ENCODE results near the gene C2orf15. TPM values are rescaled to one million over a fixed set of nuclear protein-coding genes. Genes with fewer than 3 reads are reported as not detected.
"Not testable (repeated sequence)": the region's sequence is repeated elsewhere in the genome, so short reads cannot be mapped to it uniquely, and the experiment has no call there.

C2orf15 gene
- total and polyA plus RNA-seq, 2 of the 4 experiments (the other 2 are of a cell fraction) = under 0.01 TPM; not detected in 1

DNA sequence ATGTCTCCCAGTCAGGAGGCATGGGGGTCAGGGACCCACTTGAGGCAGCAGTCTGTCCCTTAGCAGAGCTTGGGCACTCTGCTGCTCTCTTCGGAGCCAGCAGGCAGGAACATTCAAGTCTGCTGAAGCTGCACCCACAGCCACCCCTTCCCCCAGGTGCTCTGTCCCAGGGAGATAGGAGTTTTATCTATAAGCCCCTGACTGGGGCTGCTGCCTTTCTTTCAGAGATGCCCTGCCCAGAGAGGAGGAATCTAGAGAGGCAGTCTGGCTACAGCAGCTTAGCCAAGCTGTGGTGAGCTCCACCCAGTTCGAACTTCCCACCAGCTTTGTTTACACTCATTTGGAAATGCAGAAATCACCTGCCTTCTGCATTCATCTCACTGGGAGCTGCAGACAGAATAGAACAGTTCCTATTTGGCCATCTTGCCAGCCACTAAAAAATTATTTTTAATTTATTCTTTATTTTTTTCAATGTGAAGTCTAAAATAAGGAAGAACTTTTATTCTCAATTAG, 6.4 kb upstream of the C2orf15 start:
- H3K14ac ChIP-seq (replicated peaks; ENCODE audit: low read depth, low read length); CTCF ChIA-PET; ATAC-seq (ENCODE audit: low read depth); H3K4ac ChIP-seq (ENCODE audit: low read depth, low read length); H3K9ac ChIP-seq (ENCODE audit: low read depth, low read length); H2AK9ac ChIP-seq (replicated peaks; ENCODE audit: low read depth, low read length, poor library complexity); H2AK5ac ChIP-seq (ENCODE audit: low read depth, low read length); H3K4me3 ChIP-seq (ENCODE audit: insufficient read depth, low read depth, low read length); in situ Hi-C loops (cut with MboI; ENCODE audit: low sequenced_read_pairs); H2AFZ ChIP-seq (replicated peaks; ENCODE audit: low read length, poor library complexity); H2BK15ac ChIP-seq (ENCODE audit: low read depth, low read length); H3K36me3 ChIP-seq (ENCODE audit: control insufficient read depth, insufficient read depth, low read length); H3K9me1 ChIP-seq (ENCODE audit: insufficient read depth, low read length); H4K91ac ChIP-seq (ENCODE audit: insufficient read depth, low read depth, low read length); DNase-seq; H3K27me3 ChIP-seq (ENCODE audit: control insufficient read depth, insufficient read depth, low read length); BruUV-seq (replicated peaks); H3K4me2 ChIP-seq (ENCODE audit: low read depth, low read length); H4K20me1 ChIP-seq (ENCODE audit: insufficient read depth, low read length); H2BK120ac ChIP-seq (ENCODE audit: low read depth, low read length); H3K23ac ChIP-seq (ENCODE audit: low read depth, low read length); POLR2A ChIA-PET (ENCODE audit: unreplicated experiment); intact Hi-C loops (cut with micrococcal nuclease); H2BK20ac ChIP-seq (ENCODE audit: low read depth, low read length); H3K4me1 ChIP-seq (ENCODE audit: control insufficient read depth, insufficient read depth, low read length); H2BK5ac ChIP-seq (ENCODE audit: low read depth, low read length, poor library complexity, severe bottlenecking); H3K79me1 ChIP-seq (ENCODE audit: low read depth in 1 of 2, low read length in 2 of 2); H3K56ac ChIP-seq (ENCODE audit: extremely low read depth, insufficient read depth, low read length); H4K8ac ChIP-seq (ENCODE audit: low read depth in 2 of 2, low read length in 2 of 2); H3K9me3 ChIP-seq (ENCODE audit: control insufficient read depth, insufficient read depth, low read length); dilution Hi-C loops (cut with HindIII; ENCODE audit: low sequenced_read_pairs, unreplicated experiment); H4K5ac ChIP-seq (ENCODE audit: low read depth, low read length); H3K27ac ChIP-seq (ENCODE audit: insufficient read depth, low read length); H3K18ac ChIP-seq (ENCODE audit: low read depth, low read length): not testable (repeated sequence)
- WGBS, 2 experiments (ENCODE audit: extremely low coverage in 2 of 2, insufficient read length in 1 of 2) = no CpG with 5 or more reads among the region's 2 CpGs

Measured in IMR-90 (cell line).